TTC549 (cell line): ENCODE results near the gene CGN.

Experiments
- FAIRE-seq: peaks from 2 replicates; lab custom pipeline; 2012; peaks lifted over from hg19 to GRCh38; lab: Jason Lieb, UNC

CGN gene

GRCh38 chr1:151553659-151554058 is 42.5 kb downstream of the CGN start:
- no peak for FAIRE-seq

- FAIRE-seq, result no peak
Measured at GRCh38 chr1:151556052-151556451, 44.9 kb downstream of the CGN start.

GRCh38 chr1:151562661-151563060 is 51.5 kb downstream of the CGN start:
- FAIRE-seq, result no peak

GRCh38 chr1:151563376-151563775 is 52.2 kb downstream of the CGN start:
- no peak for FAIRE-seq

GRCh38 chr1:151565502-151566189 is 54.5 kb downstream of the CGN start:
- no peak for FAIRE-seq

GRCh38 chr1:151568626-151569088 is 57.5 kb downstream of the CGN start:
- FAIRE-seq, result no peak

GRCh38 chr1:151570819-151571218 is 59.6 kb downstream of the CGN start:
- no peak for FAIRE-seq

GRCh38 chr1:151574575-151575529 is 63.7 kb downstream of the CGN start:
- FAIRE-seq, result no peak

- FAIRE-seq, result no peak
Measured at GRCh38 chr1:151577173-151577572, 66.0 kb downstream of the CGN start.

GRCh38 chr1:151578941-151579340 is 67.8 kb downstream of the CGN start:
- FAIRE-seq, result no peak

GRCh38 chr1:151579436-151580225 is 68.4 kb downstream of the CGN start:
- FAIRE-seq, result no peak

GRCh38 chr1:151581451-151581850 is 70.3 kb downstream of the CGN start:
- FAIRE-seq, result no peak

GRCh38 chr1:151581921-151582320 is 70.7 kb downstream of the CGN start:
- no peak for FAIRE-seq

GRCh38 chr1:151583796-151584195 is 72.6 kb downstream of the CGN start:
- no peak for FAIRE-seq

- FAIRE-seq, result no peak
Measured at GRCh38 chr1:151584278-151584677, 73.1 kb downstream of the CGN start.

GRCh38 chr1:151584780-151585179 is 73.6 kb downstream of the CGN start:
- no peak for FAIRE-seq

GRCh38 chr1:151585622-151586021 is 74.4 kb downstream of the CGN start:
- no peak for FAIRE-seq
